NT2/D1 (cell line): Measurements from ENCODE around the gene SLC25A5.

ENCODE experiments used
- YY1 ChIP-seq: IDR thresholded peaks from 2 replicates; pipeline ENCODE4 v1.6.1; 2011; ENCODE audit not compliant: insufficient read length, insufficient read depth
- ZNF274 ChIP-seq: IDR thresholded peaks from 2 replicates; pipeline ENCODE4 v1.6.1; 2011; ENCODE audit warnings: mild to moderate bottlenecking, low read depth, low read length

- TF ChIP-seq YY1 (no peak), ZNF274 (no peak)
Observed at GRCh38 chrX:119507206-119507605, 39.0 kb downstream of the SLC25A5 start.
